Gastroesophageal sphincter (tissue), 3 donors: ENCODE data around the gene FAM168A.

Source experiments
- POLR2AphosphoS5 ChIP-seq: sonication (generic); formaldehyde crosslinking; IDR thresholded peaks from one replicate; pipeline ENCODE4 v1.6.1; 2017; ENCODE audit warnings: antibody characterized with exemption
- TF ChIP-seq, protein P1 (sequence below), 4 experiments: fragments of 200-600 bp in 2 of 4; fragments of 450-650 bp in 2 of 4; sonication (generic) in 1 of 4; IDR thresholded peaks; one replicate each; pipeline ENCODE4 v1.5.1; 2017 to 2019; ENCODE audit warnings: antibody characterized with exemption in 4 of 4, mild to moderate bottlenecking in 2 of 4, moderate library complexity in 2 of 4

DNA sequence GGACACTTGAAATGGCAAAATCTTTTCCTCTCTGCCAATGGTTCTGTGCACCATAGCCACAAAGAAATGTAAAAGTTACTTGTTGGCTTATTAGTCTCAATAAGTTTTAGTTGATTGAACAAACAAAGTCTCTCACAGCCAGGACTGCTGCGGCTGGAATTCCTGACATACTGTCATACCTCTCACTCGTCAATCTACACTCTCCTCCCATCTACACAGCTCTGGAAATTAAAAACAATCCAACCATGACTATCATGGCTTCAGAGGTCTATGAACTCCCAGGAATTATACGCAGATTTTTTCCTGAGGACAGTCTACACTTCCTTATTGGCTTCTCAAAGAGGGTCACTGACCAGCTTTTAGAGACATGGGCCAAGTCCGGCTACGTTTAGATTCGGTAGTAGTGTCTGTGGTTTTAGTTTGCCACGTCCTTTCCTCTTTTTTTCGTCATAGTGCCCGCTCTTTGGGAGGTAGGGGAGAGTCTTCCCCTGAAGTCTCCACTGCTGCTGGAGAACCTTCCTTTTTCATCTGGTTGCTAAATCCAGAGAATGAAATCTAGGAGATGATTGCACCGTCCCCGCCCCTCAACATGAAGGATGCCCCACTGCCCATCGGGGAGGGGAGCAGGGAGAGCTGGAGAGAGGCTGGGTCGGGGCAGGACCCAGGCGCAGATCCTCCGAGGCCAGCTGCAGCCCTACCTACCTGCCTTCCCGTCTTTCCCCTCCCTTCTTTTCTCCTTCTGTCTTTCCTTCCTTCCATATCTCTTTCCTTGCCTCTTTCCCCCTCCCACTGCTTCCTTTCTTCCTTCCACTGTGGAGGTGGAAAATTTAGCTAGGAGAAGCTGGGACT, 47.4 kb upstream of the FAM168A start:
- TF ChIP-seq, protein P1, sequence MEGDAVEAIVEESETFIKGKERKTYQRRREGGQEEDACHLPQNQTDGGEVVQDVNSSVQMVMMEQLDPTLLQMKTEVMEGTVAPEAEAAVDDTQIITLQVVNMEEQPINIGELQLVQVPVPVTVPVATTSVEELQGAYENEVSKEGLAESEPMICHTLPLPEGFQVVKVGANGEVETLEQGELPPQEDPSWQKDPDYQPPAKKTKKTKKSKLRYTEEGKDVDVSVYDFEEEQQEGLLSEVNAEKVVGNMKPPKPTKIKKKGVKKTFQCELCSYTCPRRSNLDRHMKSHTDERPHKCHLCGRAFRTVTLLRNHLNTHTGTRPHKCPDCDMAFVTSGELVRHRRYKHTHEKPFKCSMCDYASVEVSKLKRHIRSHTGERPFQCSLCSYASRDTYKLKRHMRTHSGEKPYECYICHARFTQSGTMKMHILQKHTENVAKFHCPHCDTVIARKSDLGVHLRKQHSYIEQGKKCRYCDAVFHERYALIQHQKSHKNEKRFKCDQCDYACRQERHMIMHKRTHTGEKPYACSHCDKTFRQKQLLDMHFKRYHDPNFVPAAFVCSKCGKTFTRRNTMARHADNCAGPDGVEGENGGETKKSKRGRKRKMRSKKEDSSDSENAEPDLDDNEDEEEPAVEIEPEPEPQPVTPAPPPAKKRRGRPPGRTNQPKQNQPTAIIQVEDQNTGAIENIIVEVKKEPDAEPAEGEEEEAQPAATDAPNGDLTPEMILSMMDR (IDR thresholded peaks at IDR 0.05), result no peak
- no peak for TF ChIP-seq POLR2AphosphoS5
